ENCODE measurements around the gene ATN1. TPM values are rescaled to one million over a fixed set of nuclear protein-coding genes. Genes with fewer than 3 reads are reported as not detected.

Gene ATN1
- total and polyA plus RNA-seq, 2 of the 8 experiments (the other 6 are each of a cell fraction or from before 2014, with no cell fraction given): 20.6 to 73.4 TPM

DNA sequence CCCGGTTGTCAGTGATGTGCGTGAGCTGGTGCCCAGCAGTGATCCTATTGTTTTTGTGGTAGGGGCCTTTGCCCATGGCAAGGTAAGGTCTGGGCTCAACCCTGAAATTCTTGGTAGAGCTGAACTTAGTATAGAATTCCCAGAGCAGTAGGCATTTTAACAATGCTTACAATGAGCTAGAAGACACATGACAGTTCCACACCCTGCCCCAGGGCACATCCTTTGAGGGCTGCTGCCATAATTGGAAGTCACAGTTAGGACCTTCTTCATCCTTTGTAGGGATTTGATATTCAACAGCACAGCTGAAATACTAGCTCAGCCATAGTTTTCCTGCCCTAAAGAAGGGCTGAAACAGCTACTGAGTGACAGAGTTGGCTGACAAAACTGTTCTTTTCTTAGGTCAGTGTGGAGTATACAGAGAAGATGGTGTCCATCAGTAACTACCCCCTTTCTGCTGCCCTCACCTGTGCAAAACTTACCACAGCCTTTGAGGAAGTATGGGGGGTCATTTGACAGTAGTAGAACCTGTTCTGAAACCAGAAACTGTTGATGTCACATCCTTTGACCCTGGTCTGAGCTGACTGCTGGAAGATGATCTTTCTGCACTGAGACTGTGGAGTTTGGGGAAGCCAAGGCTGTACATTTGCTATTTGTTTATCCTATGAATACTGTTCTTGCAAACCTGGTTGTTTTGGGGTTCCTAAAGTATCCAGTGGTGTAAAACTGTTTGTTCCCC lies 47.7 kb downstream of the ATN1 start:
- H3K14ac ChIP-seq (ENCODE audit: insufficient read length): no peak overlapping the region
- FAIRE-seq: no peak
- H4K20me1 ChIP-seq (replicated peaks in 1 of 2; ENCODE audit: control insufficient read depth in 1 of 2, insufficient read depth in 2 of 2, low read length in 2 of 2): peaks cover 5 to 6% of the 10 kb centered on the region in 2 experiments

More for the DNA sequence above, 47.7 kb downstream of the ATN1 start:
- Histone ChIP-seq H3K4ac (replicated peaks; ENCODE audit: insufficient read length, low read depth, low read length) (no peak overlapping the region), H4K91ac (replicated peaks; ENCODE audit: insufficient read length, low read length) (no peak overlapping the region), H2AFZ (ENCODE audit: low read length) (no peak overlapping the region), H2BK5ac (ENCODE audit: low read depth, low read length) (no peak overlapping the region), H3K27me3 (replicated peaks in 1 of 4; ENCODE audit: control insufficient read depth in 3 of 4, extremely low read depth in 1 of 4, insufficient read depth in 3 of 4, low read length in 3 of 4) (no peaks in the 10 kb centered on the region), H2AK5ac (ENCODE audit: low read depth, low read length) (no peak overlapping the region), H3K9ac (replicated peaks in 1 of 4; ENCODE audit: extremely low read depth in 1 of 4, low read depth in 3 of 4, low read length in 3 of 4) (no peak overlapping the region), H3K56ac (replicated peaks; ENCODE audit: insufficient read length, low read depth, low read length) (no peak overlapping the region), H2BK15ac (ENCODE audit: low read length) (no peak overlapping the region), H3K4me2 (ENCODE audit: insufficient read depth in 1 of 2, low read depth in 2 of 2, low read length in 2 of 2) (no peak overlapping the region), H2BK120ac (replicated peaks; ENCODE audit: low read depth, low read length) (no peak overlapping the region), H3K79me1 (ENCODE audit: low read depth, low read length) (peaks cover 5% of the 10 kb centered on the region; the same call in 1 of the 2 replicates), H3K23me2 (ENCODE audit: low read depth, low read length) (peaks cover 2% of the 10 kb centered on the region; the same call in 1 of the 2 replicates), H2BK12ac (ENCODE audit: low read depth, low read length) (no peak overlapping the region), H4K8ac (ENCODE audit: extremely low read depth, insufficient read depth, low read length) (no peak overlapping the region), H3K4me3 (ENCODE audit: extremely low read depth in 1 of 4, insufficient read depth in 2 of 4, low read depth in 3 of 4, low read length in 4 of 4) (no peak overlapping the region), H3K36me3 (ENCODE audit: control insufficient read depth in 2 of 4, insufficient read depth in 4 of 4, low read length in 3 of 4) (peaks cover 25 to 58% (median 47%) of the 10 kb centered on the region in 4 experiments), H4K5ac (ENCODE audit: insufficient read length, low read depth, low read length) (no peak overlapping the region), H2BK20ac (ENCODE audit: low read length) (no peak overlapping the region), H3K4me1 (replicated peaks in 1 of 4; ENCODE audit: control insufficient read depth in 3 of 4, insufficient read depth in 4 of 4, low read length in 3 of 4) (no peaks in the 10 kb centered on the region; a peak in 1 of 7 replicates), H3K79me2 (ENCODE audit: control insufficient read depth in 1 of 2, insufficient read depth in 2 of 2, low read length in 2 of 2) (peaks cover 3 to 23% of the 10 kb centered on the region in 2 experiments; a peak in 3 of 4 replicates), H3K27ac (ENCODE audit: low read depth, low read length) (no peak overlapping the region), H3K9me3 (ENCODE audit: insufficient read depth in 2 of 2, low read depth in 1 of 2, low read length in 1 of 2) (no peaks in the 10 kb centered on the region), H3K23ac (ENCODE audit: insufficient read length) (no peak overlapping the region), H3K18ac (ENCODE audit: extremely low read depth, low read length) (no peak overlapping the region)
- 0 out of 3 replicates have a peak, but pooled peaks of 1 of the 2 experiments have one; percentile 31 for TF ChIP-seq POLR2A (IDR thresholded peaks at IDR 0.05; ENCODE audit: control extremely low read depth in 1 of 2, low read depth in 2 of 2, low read length in 2 of 2)
- no peak; the same call in 1 of the 2 replicates for TF ChIP-seq POLR2AphosphoS5 (IDR thresholded peaks at IDR 0.05; ENCODE audit: low read depth, low read length)
- DNase-seq (ENCODE audit: low read depth in 1 of 2, low spot score in 2 of 2): no peak
- ChIA-PET CTCF (ENCODE audit: partially characterized antibody) (interaction anchor here (0.5 to 3.6 kb wide), 13 partner anchors 10 to 411 kb away, joined by 3 to 25 read pairs (median 3); partner anchors contain the start of genes LPCAT3 and SPSB2), POLR2A (ENCODE audit: partially characterized antibody) (interaction anchor here (0.9 to 30.5 kb wide), 14 partner anchors 11 to 120 kb away, joined by 3 to 1596 read pairs (median 4); partner anchors contain the start of genes ATN1, C12orf57, LPCAT3 and PTPN6)
- WGBS, 2 experiments (ENCODE audit: extremely low coverage in 1 of 2, insufficient coverage in 1 of 2, insufficient read length in 1 of 2, insufficient replicate concordance in 2 of 2, low coverage in 1 of 2, low lambda C conversion rate in 2 of 2, missing lambda C conversion rate in 1 of 2): 97% methylated on average over 2 of the region's 2 CpGs; no CpG with 5 or more reads in 1 of the 2 experiments

All from H1 (cell line).